HG02870 (cell line): Measurements from ENCODE around the gene ZACN.
"Not testable (repeated sequence)": the region's sequence is repeated elsewhere in the genome, so short reads cannot be mapped to it uniquely, and the experiment has no call there.

ENCODE experiments used
- ATAC-seq: cut with Tn5 transposase; IDR thresholded peaks from one replicate; pipeline ENCODE4 v1.9.1; 2021; ENCODE audit warnings: mild to moderate bottlenecking, moderate library complexity; ENCODE audit not compliant: unreplicated experiment

The ZACN gene

GRCh38 chr17:76078860-76079534 lies at the start of gene ZACN:
Gene ZACN (plus strand): TSS chr17:76079182. CDS start chr17:76079265, 83 bp downstream.
- ATAC-seq = no peak

GRCh38 chr17:76032073-76032779 lies 46.8 kb upstream of the ZACN start:
- ATAC-seq = no peak

- no peak for ATAC-seq
Observed at GRCh38 chr17:76032780-76033108, 46.2 kb upstream of the ZACN start.

GRCh38 chr17:76033139-76033538 lies 45.8 kb upstream of the ZACN start:
- no peak for ATAC-seq

GRCh38 chr17:76034428-76035350 lies 44.3 kb upstream of the ZACN start:
- ATAC-seq = no peak

GRCh38 chr17:76036497-76037261 lies 42.3 kb upstream of the ZACN start:
- no peak for ATAC-seq

- no peak for ATAC-seq
Observed at GRCh38 chr17:76038050-76038449, 40.9 kb upstream of the ZACN start.

- no peak for ATAC-seq
Observed at GRCh38 chr17:76039121-76039520, 39.9 kb upstream of the ZACN start.

GRCh38 chr17:76040376-76040775 lies 38.6 kb upstream of the ZACN start:
- ATAC-seq = no peak

- ATAC-seq = not testable (repeated sequence)
Observed at GRCh38 chr17:76042868-76043267, 36.1 kb upstream of the ZACN start.

GRCh38 chr17:76044475-76045007 lies 34.4 kb upstream of the ZACN start:
- ATAC-seq = not testable (repeated sequence)

- ATAC-seq = no peak
Observed at GRCh38 chr17:76046064-76046463, 32.9 kb upstream of the ZACN start.

GRCh38 chr17:76048025-76048605 lies 30.9 kb upstream of the ZACN start:
- ATAC-seq = no peak

- ATAC-seq = no peak
Observed at GRCh38 chr17:76048711-76049110, 30.3 kb upstream of the ZACN start.

- ATAC-seq = no peak
Observed at GRCh38 chr17:76049239-76049638, 29.7 kb upstream of the ZACN start.

- no peak for ATAC-seq
Observed at GRCh38 chr17:76049836-76050537, 29.0 kb upstream of the ZACN start.

- no peak for ATAC-seq
Observed at GRCh38 chr17:76050538-76051467, 28.2 kb upstream of the ZACN start.

GRCh38 chr17:76051561-76051960 lies 27.4 kb upstream of the ZACN start:
- ATAC-seq = no peak
